K562 (cell line): ENCODE measurements around the gene SRCAP. TPM values are rescaled to one million over a fixed set of nuclear protein-coding genes. Genes with fewer than 3 reads are reported as not detected.
A peak's percentile ranks its signal among the peaks of the same experiment; 100 is the strongest.

Source experiments
- ATAC-seq: fragments of 200-7000 bp; cut with Tn5 transposase; 3 replicates; pipeline ENCODE4 v1.9.1; 2020; ENCODE audit warnings: moderate library complexity
- BruUV-seq: library from RNA; stranded (reverse); fragments of 400-500 nt; replicated peaks from 2 replicates; lab custom pipeline; 2021; lab: Mats Ljungman, UMichigan
- CTCF ChIA-PET: fragments of 300-600 bp; formaldehyde crosslinking; extraction: SDS; loops from one replicate; lab custom pipeline; 2021; ENCODE audit warnings: low intra/inter-chr PET ratio; lab: Yijun Ruan, JAX
- POLR2A ChIA-PET: fragments of 300-600, 350-650 bp; sonication (Branson Sonifier 250); formaldehyde crosslinking; extraction: SDS; loops from one replicate; lab custom pipeline; 2021; ENCODE audit warnings: antibody characterized with exemption, inconsistent platforms; lab: Yijun Ruan, JAX
- DNase-seq, 4 experiments: peaks; one replicate each; pipeline versions ENCODE4 v3.0.0 to v3.0.0-alpha.2; 2011 to 2018; ENCODE audit warnings: low spot score in 3 of 4, mixed read lengths in 3 of 4; ENCODE audit errors: extremely low read depth in 1 of 4
- FAIRE-seq: peaks from 2 replicates; lab custom pipeline; 2011; peaks lifted over from hg19 to GRCh38; lab: Jason Lieb, UNC
- H2AFZ ChIP-seq: 2 replicates; pipeline ENCODE4 v1.6.0; 2011; ENCODE audit warnings: low read depth, low read length, control low read depth, inconsistent platforms
- H3K27ac ChIP-seq: fragments of 200-600 bp; 3 replicates; pipeline ENCODE4 v1.8.0; 2011; ENCODE audit warnings: low read depth, mild to moderate bottlenecking, control low read depth, inconsistent platforms, low read length, moderate library complexity, mixed read lengths; ENCODE audit errors: extremely low read depth
- H3K27me3 ChIP-seq, 2 experiments: fragments of 300-600 bp in 1 of 2; 2 replicates in 1 of 2; 3 replicates in 1 of 2; pipeline versions ENCODE4 v1.6.0 to v1.8.0; 2011; ENCODE audit warnings: inconsistent platforms in 2 of 2, low read length in 2 of 2, mild to moderate bottlenecking in 1 of 2, mixed read lengths in 1 of 2, moderate library complexity in 1 of 2; ENCODE audit not compliant: control insufficient read depth in 2 of 2, insufficient read depth in 2 of 2
- H3K36me3 ChIP-seq: fragments of 300-600 bp; 3 replicates; pipeline ENCODE4 v1.8.0; 2011; ENCODE audit warnings: mild to moderate bottlenecking, low read length, inconsistent platforms; ENCODE audit not compliant: control insufficient read depth, insufficient read depth
- H3K4me1 ChIP-seq, 2 experiments: fragments of 200-600 bp in 1 of 2; replicated peaks in 1 of 2; 2 replicates in 1 of 2; 3 replicates in 1 of 2; pipeline versions ENCODE4 v1.5.1 to v1.8.0; 2011; ENCODE audit warnings: inconsistent platforms in 2 of 2, low read length in 2 of 2, mild to moderate bottlenecking in 1 of 2, mixed read lengths in 1 of 2, moderate library complexity in 1 of 2; ENCODE audit not compliant: control insufficient read depth in 2 of 2, insufficient read depth in 2 of 2
- H3K4me2 ChIP-seq: 2 replicates; pipeline ENCODE4 v1.6.1; 2011; ENCODE audit warnings: low read length, control low read depth, inconsistent platforms, mixed read lengths; ENCODE audit not compliant: insufficient read depth
- H3K4me3 ChIP-seq: fragments of 200-600 bp; sonication (generic), shearing (Covaris generic); 2 replicates; pipeline ENCODE4 v1.5.1; 2016; ENCODE audit warnings: control low read depth, inconsistent platforms
- H3K79me2 ChIP-seq: fragments of 200-600 bp; 3 replicates; pipeline ENCODE4 v1.8.0; 2011; ENCODE audit warnings: low read length, inconsistent platforms; ENCODE audit not compliant: control insufficient read depth, insufficient read depth
- H3K9ac ChIP-seq, 2 experiments: 2 replicates each; pipeline versions ENCODE4 v1.6.0 to v1.6.1; 2011; ENCODE audit warnings: low read depth in 2 of 2, low read length in 2 of 2, control low read depth in 1 of 2, inconsistent platforms in 1 of 2, mild to moderate bottlenecking in 1 of 2, mixed read lengths in 1 of 2; ENCODE audit not compliant: insufficient read depth in 1 of 2
- H3K9me1 ChIP-seq: one replicate; pipeline ENCODE4 v1.6.0; 2011; ENCODE audit warnings: inconsistent platforms, mild to moderate bottlenecking, low read length, moderate library complexity; ENCODE audit not compliant: control insufficient read depth, insufficient read depth
- H3K9me3 ChIP-seq: replicated peaks from 2 replicates; pipeline ENCODE4 v1.5.1; 2011; ENCODE audit warnings: low read depth, low read length, inconsistent platforms; ENCODE audit not compliant: control insufficient read depth, insufficient read depth
- H4K20me1 ChIP-seq: replicated peaks from 2 replicates; pipeline ENCODE4 v1.6.1; 2011; ENCODE audit warnings: low read length, inconsistent platforms, mixed read lengths; ENCODE audit not compliant: control insufficient read depth, insufficient read depth
- EHMT2 ChIP-seq: fragments of 450-650 bp; IDR thresholded peaks from 2 replicates; pipeline ENCODE4 v1.6.1; 2018; ENCODE audit warnings: antibody characterized with exemption
- HDAC6 ChIP-seq: IDR thresholded peaks from 2 replicates; pipeline ENCODE4 v1.6.1; 2012; ENCODE audit warnings: low read depth, mild to moderate bottlenecking, control low read depth, inconsistent platforms, low read length, moderate library complexity
- HOXB6 ChIP-seq: fragments of 250-450 bp; sonication (Bioruptor Pico); IDR thresholded peaks from 2 replicates; pipeline ENCODE4 v1.5.1; 2022; ENCODE audit warnings: mild to moderate bottlenecking, borderline replicate concordance
- KLF10 ChIP-seq: fragments of 250-450 bp; sonication (Bioruptor Pico); IDR thresholded peaks from 2 replicates; pipeline ENCODE4 v1.6.1; 2021; ENCODE audit warnings: matching md5 sums
- POLR2G ChIP-seq: fragments of 200-400 bp; formaldehyde crosslinking; IDR thresholded peaks from 2 replicates; pipeline ENCODE4 v1.6.1; 2017; ENCODE audit warnings: low read depth, mild to moderate bottlenecking, antibody characterized with exemption, low read length, moderate library complexity
- RBFOX2 ChIP-seq: fragments of 200-400 bp; formaldehyde crosslinking; IDR thresholded peaks from 2 replicates; pipeline ENCODE4 v1.6.1; 2017; ENCODE audit warnings: low read depth, mild to moderate bottlenecking, low read length, moderate library complexity
- SMARCC2 ChIP-seq: fragments of 450-650 bp; IDR thresholded peaks from 2 replicates; pipeline ENCODE4 v1.6.1; 2017; ENCODE audit warnings: antibody characterized with exemption, moderate library complexity, mild to moderate bottlenecking, low read depth
- TAF15 ChIP-seq: fragments of 200-400 bp; formaldehyde crosslinking; IDR thresholded peaks from 2 replicates; pipeline ENCODE4 v1.6.1; 2017; ENCODE audit warnings: mild to moderate bottlenecking, low read depth, low read length, moderate library complexity
- YBX1 ChIP-seq: fragments of 450-650 bp; IDR thresholded peaks from 2 replicates; pipeline ENCODE4 v1.7.1; 2016; ENCODE audit warnings: mild to moderate bottlenecking
- ZMIZ1 ChIP-seq, 2 experiments: fragments of 150-350 bp in 1 of 2; IDR thresholded peaks; 2 replicates each; pipeline ENCODE4 v1.6.1; 2012 to 2016; ENCODE audit warnings: low read depth in 2 of 2, low read length in 2 of 2, mild to moderate bottlenecking in 1 of 2, moderate library complexity in 1 of 2
- WGBS: fragments of 100-300 bp; shearing (Covaris generic); methylation state at CpG from one replicate; pipeline ENCODE4 v1.1.6; 2016; ENCODE audit warnings: low coverage, mixed read lengths; ENCODE audit not compliant: insufficient coverage; ENCODE audit errors: missing lambda C conversion rate; 5-methylcytosine and 5-hydroxymethylcytosine counted together
- in situ Hi-C: fragments of 300-500 bp; cut with MboI; formaldehyde crosslinking; loops from 4 replicates; pipeline ENCODE4 v1.15.0; 2018; ENCODE audit warnings: inconsistent platforms, mixed read lengths
- intact Hi-C: fragments of 100-400 bp; cut with micrococcal nuclease; formaldehyde crosslinking; loops from 2 replicates; pipeline ENCODE4 v1.14.2; 2022
- polyA plus RNA-seq, 8 experiments: library from polyadenylated mRNA; depleted of rRNA in 4 of 8; stranded (reverse) in 5 of 8; unstranded in 3 of 8; fragments of >200 nt; fragmentation: Nextera tagmentation in 2 of 8; fragmentation: Illumina TruSeq in 1 of 8; extraction: Ambion mirVana in 2 of 8; extraction: Trizol in 1 of 8; gene quantifications; 2 replicates each; pipeline versions ENCODE4 v1.2.1 to v1.2.3, GENCODE V29; 2011 to 2014; ENCODE audit warnings: inconsistent platforms in 1 of 8, missing spikeins in 1 of 8
- total RNA-seq, 7 experiments: library from RNA; depleted of rRNA in 6 of 7; stranded (reverse); fragments of >200 nt in 6 of 7; fragmentation: Illumina TruSeq in 2 of 7; extraction: Trizol in 2 of 7; gene quantifications; 2 replicates each; pipeline versions ENCODE4 v1.2.1 to v1.2.3, GENCODE V29; 2011 to 2021; ENCODE audit warnings: low replicate concordance in 1 of 7
- TF ChIP-seq, protein P1 (sequence below): fragments of 450-650 bp; IDR thresholded peaks from one replicate; pipeline ENCODE4 v1.6.1; 2018; ENCODE audit warnings: mild to moderate bottlenecking, moderate library complexity; ENCODE audit not compliant: partially characterized antibody

Gene SRCAP
- total and polyA plus RNA-seq, 9 of the 15 experiments (the other 6 are each of a cell fraction or from before 2014, with no cell fraction given) = 0.21 to 62.6 (median 5.8) TPM

DNA sequence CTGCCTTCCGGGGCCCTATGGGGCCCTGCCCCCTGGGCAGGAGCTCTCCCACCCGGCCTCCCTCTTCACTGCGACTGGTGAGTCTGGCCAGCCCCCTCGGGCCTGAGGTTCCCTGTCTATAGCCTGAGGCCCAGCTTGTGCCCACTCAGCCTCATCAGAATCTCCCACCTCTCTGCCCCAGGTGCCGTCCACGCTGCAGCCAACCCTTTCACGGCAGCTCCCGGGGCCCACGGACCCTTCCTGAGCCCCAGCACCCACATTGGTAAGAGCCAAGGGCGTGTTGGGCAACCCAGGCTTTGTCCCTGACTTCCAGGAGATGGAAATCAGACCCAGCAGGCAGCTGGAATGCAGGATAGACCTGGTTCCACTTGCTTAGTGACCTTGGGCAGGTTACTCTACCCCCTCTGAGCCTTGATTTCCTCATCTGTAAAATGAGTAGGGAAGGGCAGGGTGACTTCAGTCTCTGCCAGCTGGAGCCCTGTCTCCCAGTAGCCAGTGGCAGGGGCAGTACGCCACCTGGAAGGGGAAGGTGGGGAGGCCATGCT lies 31.5 kb upstream of the SRCAP start:
- TF ChIP-seq SMARCC2 (no peak), ZMIZ1 (IDR thresholded peaks at IDR 0.05; ENCODE audit: low read depth in 2 of 2, low read length in 2 of 2) (no peak), RBFOX2 (peak; percentile 53; the same call in 1 of the 2 replicates), EHMT2 (no peak), TAF15 (no peak), POLR2G (peak; percentile 42; the same call in 1 of the 2 replicates), HOXB6 (no peak), YBX1 (no peak), KLF10 (CRISPR knock-in tag) (no peak), HDAC6 (no peak)
- TF ChIP-seq, protein P1, sequence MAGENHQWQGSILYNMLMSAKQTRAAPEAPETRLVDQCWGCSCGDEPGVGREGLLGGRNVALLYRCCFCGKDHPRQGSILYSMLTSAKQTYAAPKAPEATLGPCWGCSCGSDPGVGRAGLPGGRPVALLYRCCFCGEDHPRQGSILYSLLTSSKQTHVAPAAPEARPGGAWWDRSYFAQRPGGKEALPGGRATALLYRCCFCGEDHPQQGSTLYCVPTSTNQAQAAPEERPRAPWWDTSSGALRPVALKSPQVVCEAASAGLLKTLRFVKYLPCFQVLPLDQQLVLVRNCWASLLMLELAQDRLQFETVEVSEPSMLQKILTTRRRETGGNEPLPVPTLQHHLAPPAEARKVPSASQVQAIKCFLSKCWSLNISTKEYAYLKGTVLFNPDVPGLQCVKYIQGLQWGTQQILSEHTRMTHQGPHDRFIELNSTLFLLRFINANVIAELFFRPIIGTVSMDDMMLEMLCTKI = no peak
- TF ChIP-seq, all 486 proteins: peak for 2
- ChIA-PET POLR2A (interaction anchor here (0.6 to 1.5 kb wide), 3 partner anchors 9 to 35 kb away, joined by 3 to 6 read pairs (median 3); no protein-coding TSS in a partner anchor), CTCF (no interaction called here)

More for the DNA sequence above, 31.5 kb upstream of the SRCAP start:
- DNase-seq (peak in 1 of 4 experiments; percentile 3), FAIRE-seq (no peak), ATAC-seq (no peak)
- in situ Hi-C loops (no loop called here), intact Hi-C loops (no loop called here)
- peaks cover 15% of the 10 kb centered on the region for H3K79me2 ChIP-seq
- WGBS = 94% methylated on average over 10 of the region's 11 CpGs
- 0 out of 2 replicates have a peak, but pooled peaks cover 7% of the 10 kb centered on the region for H4K20me1 ChIP-seq
- peaks cover 0 to 27% of the 10 kb centered on the region in 2 experiments; a peak in 2 of 5 replicates for H3K4me1 ChIP-seq
- H3K9ac ChIP-seq = peak overlapping the region in 1 of 2 experiments; percentile 53; a peak in 1 of 4 replicates
- H3K9me1 ChIP-seq = no peaks in the 10 kb centered on the region
- no peaks in the 10 kb centered on the region for H3K9me3 ChIP-seq
- no peak overlapping the region for H3K27ac ChIP-seq
- H3K36me3 ChIP-seq = peaks cover 82% of the 10 kb centered on the region; the same call in 2 of the 3 replicates
- no peaks in the 10 kb centered on the region for H3K27me3 ChIP-seq
- no peak overlapping the region for H3K4me2 ChIP-seq
- H3K4me3 ChIP-seq = no peak overlapping the region
- no peak overlapping the region for H2AFZ ChIP-seq
- BruUV-seq = no TSS peak
